Lung (tissue), 12 donors: ENCODE data around the gene ANKRD13B. TPM values are rescaled to one million over a fixed set of nuclear protein-coding genes. Genes with fewer than 3 reads are reported as not detected.
A peak's percentile ranks its signal among the peaks of the same experiment; 100 is the strongest.

Experiments
- ATAC-seq: fragments of 200-7000 bp; cut with Tn5 transposase; one replicate; pipeline ENCODE4 v1.9.1; 2020; ENCODE audit warnings: moderate number of reproducible peaks; ENCODE audit not compliant: insufficient read depth, low FRiP score
- DNase-seq, 3 donors: peaks; one replicate each; pipeline ENCODE4 v3.0.0-alpha.2; 2013 to 2017
- H3K27ac ChIP-seq, 2 donors: one replicate each; pipeline ENCODE4 v1.5.1; 2013; ENCODE audit warnings: mild to moderate bottlenecking in 2 of 2, moderate library complexity in 2 of 2, control low read depth in 1 of 2, inconsistent platforms in 1 of 2, low read depth in 1 of 2, low read length in 1 of 2
- H3K27me3 ChIP-seq, 3 donors: one replicate each; pipeline ENCODE4 v1.5.1; 2013; ENCODE audit warnings: low read length in 2 of 3; ENCODE audit not compliant: control insufficient read depth in 3 of 3, insufficient read depth in 3 of 3
- H3K36me3 ChIP-seq, 4 donors: one replicate each; pipeline ENCODE4 v1.5.1; 2013; ENCODE audit warnings: low read length in 4 of 4, mild to moderate bottlenecking in 1 of 4, moderate library complexity in 1 of 4; ENCODE audit not compliant: control insufficient read depth in 4 of 4, insufficient read depth in 4 of 4
- H3K4me1 ChIP-seq, 5 donors: one replicate each; pipeline ENCODE4 v1.5.1; 2013; ENCODE audit warnings: low read length in 5 of 5, mild to moderate bottlenecking in 2 of 5, moderate library complexity in 1 of 5; ENCODE audit not compliant: control insufficient read depth in 5 of 5, insufficient read depth in 5 of 5
- H3K4me3 ChIP-seq: one replicate; pipeline ENCODE4 v1.5.1; 2013; ENCODE audit warnings: mild to moderate bottlenecking, control low read depth, moderate library complexity
- H3K9ac ChIP-seq, 2 donors: one replicate each; pipeline ENCODE4 v1.5.1; 2013; ENCODE audit warnings: low read length in 2 of 2, control low read depth in 1 of 2; ENCODE audit not compliant: insufficient read depth in 1 of 2
- H3K9me3 ChIP-seq, 4 donors: one replicate each; pipeline ENCODE4 v1.5.1; 2013; ENCODE audit warnings: low read length in 3 of 4, mild to moderate bottlenecking in 1 of 4, moderate library complexity in 1 of 4; ENCODE audit not compliant: control insufficient read depth in 4 of 4, insufficient read depth in 3 of 4
- CTCF ChIP-seq: IDR thresholded peaks from 2 replicates; pipeline ENCODE4 v1.5.1; 2012; ENCODE audit warnings: mild to moderate bottlenecking; ENCODE audit errors: control extremely low read depth, extremely low read depth
- WGBS, 2 donors: extraction: QIAGEN DNeasy Blood & Tissue Kit; methylation state at CpG; one replicate each; pipeline ENCODE4 v1.1.7; 2013; 5-methylcytosine and 5-hydroxymethylcytosine counted together
- polyA plus RNA-seq, 2 donors: library from polyadenylated mRNA; stranded (reverse); fragments of 200-250 nt; gene quantifications; one replicate each; pipeline ENCODE4 v1.2.1, GENCODE V29; 2013
- total RNA-seq, 2 donors: library from RNA; depleted of rRNA in 1 of 2; stranded (reverse); fragments of >200 nt in 1 of 2; gene quantifications; one replicate each; pipeline ENCODE4 v1.2.1, GENCODE V29; 2014 to 2021
- donor health status: control.
- donor health status: control.
- donor health status: Bipolar disorder and iron deficiency.
- donor health status: healthy.
- donor health status: DM: yes; HTN: yes; CAD: no.

ANKRD13B gene
- total and polyA plus RNA-seq, 4 donors = 2.7 to 6.9 (median 4.9) TPM

DNA sequence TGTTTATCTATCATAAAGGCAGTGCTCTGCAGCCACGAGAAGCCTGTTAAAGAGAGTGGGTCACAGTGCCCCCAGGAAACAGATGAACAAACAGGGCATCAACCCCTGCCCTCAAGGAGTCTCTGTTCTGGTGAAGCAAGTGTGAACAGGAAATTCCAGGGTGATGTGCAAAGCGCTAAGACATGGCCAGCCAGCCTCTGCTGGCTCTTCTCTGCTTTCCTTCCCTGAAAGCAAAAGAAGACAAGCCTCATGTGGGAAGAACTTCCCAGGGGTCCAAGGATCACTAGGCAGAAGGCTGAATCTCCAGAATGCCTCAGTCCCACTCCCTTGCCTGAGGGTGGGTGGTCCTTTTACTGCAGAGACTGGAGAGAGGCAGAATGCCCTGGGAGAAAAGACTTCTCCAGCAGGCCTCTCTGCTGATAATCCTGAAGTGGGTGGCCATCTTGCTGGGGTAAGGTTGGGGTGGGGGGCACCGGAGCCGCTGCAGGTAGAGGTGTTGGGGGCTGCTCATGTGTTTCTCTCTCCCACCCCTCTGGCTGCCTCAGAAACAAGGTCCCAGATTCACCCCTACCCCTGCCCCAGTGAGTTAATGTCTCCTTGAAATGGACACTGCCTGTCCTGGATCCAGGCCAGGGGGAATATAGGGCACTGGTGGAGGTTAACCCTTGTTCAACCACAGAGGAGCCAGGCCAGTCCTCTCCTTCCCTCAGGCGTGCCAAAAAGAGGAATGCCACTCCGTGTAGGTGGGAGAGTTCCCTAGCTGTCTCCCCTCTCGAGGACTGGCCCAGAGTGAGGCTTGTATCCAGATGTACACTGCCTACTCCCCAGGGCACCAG is 2.4 kb downstream of the ANKRD13B start:
- no peak for ATAC-seq
- Histone ChIP-seq H3K36me3 (no peaks in the 10 kb centered on the region), H3K4me3 (no peak overlapping the region), H3K27ac (no peak overlapping the region), H3K9me3 (no peaks in the 10 kb centered on the region), H3K4me1 (peaks cover 6 to 53% (median 14%) of the 10 kb centered on the region in 5 donors), H3K27me3 (no peaks in the 10 kb centered on the region), H3K9ac (no peak overlapping the region)
- DNase-seq = peak in 1 of 3 donors; percentile 37
- 81 to 86% methylated on average over 7 of the region's 7 CpGs for WGBS, 2 donors
- TF ChIP-seq CTCF = no peak

GRCh38 chr17:29595943-29596774 is 3.2 kb downstream of the ANKRD13B start:
- no peak overlapping the region for H3K27ac ChIP-seq
- WGBS, 2 donors = 88 to 89% methylated on average over 12 of the region's 12 CpGs
- DNase-seq = no peak

DNA sequence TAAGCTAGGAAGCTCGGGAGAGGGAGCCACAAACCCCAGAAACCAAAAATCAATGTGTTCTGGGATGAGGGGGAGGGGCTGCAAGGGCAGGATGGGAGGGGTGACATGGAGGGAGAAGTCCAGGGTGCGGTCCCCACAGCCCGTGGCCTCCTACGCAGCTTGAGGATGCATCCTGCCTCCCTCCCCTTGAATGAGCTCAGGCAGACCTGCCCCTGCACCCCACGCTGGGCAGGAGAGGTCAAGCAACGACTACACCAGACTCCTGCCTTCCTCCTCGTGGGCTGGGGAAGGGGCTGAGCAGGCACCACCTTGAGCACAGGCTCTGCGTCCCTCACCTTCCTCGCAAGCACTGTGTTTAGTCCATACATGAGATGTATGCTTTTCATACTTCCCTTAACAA is 3.9 kb downstream of the ANKRD13B start:
- Histone ChIP-seq H3K27ac (no peak overlapping the region), H3K9ac (no peak overlapping the region), H3K4me3 (no peak overlapping the region), H3K9me3 (no peaks in the 10 kb centered on the region), H3K36me3 (no peaks in the 10 kb centered on the region), H3K4me1 (peaks cover 4 to 39% (median 6%) of the 10 kb centered on the region in 5 donors), H3K27me3 (no peaks in the 10 kb centered on the region)
- no peak for DNase-seq
- ATAC-seq = no peak
- TF ChIP-seq CTCF = no peak
- 72 to 79% methylated on average over 8 to 9 of the region's 9 CpGs for WGBS, 2 donors

More at GRCh38 chr17:29595943-29596774, 3.2 kb downstream of the ANKRD13B start:
- no peak overlapping the region for H3K9ac ChIP-seq
- H3K27me3 ChIP-seq = no peaks in the 10 kb centered on the region
- H3K36me3 ChIP-seq = no peaks in the 10 kb centered on the region
- H3K4me3 ChIP-seq = no peak overlapping the region
- peaks cover 4 to 45% (median 9%) of the 10 kb centered on the region in 5 donors for H3K4me1 ChIP-seq
- TF ChIP-seq CTCF = no peak
- no peaks in the 10 kb centered on the region for H3K9me3 ChIP-seq
- ATAC-seq = no peak
